SK-N-SH (cell line): Measurements from ENCODE around the gene FMO1. TPM values are rescaled to one million over a fixed set of nuclear protein-coding genes. Genes with fewer than 3 reads are reported as not detected.

Experiments
- CTCF ChIA-PET: fragments of 300-600, 350-600 bp; formaldehyde crosslinking; extraction: SDS; loops from one replicate; lab custom pipeline; 2021; lab: Yijun Ruan, JAX
- POLR2A ChIA-PET: fragments of 350-600 bp; sonication (Branson Sonifier 250); formaldehyde crosslinking; extraction: SDS; loops from one replicate; lab custom pipeline; 2020; ENCODE audit warnings: antibody characterized with exemption, inconsistent platforms; lab: Yijun Ruan, JAX
- DNase-seq: peaks from one replicate; pipeline ENCODE4 v3.0.0; 2012
- H2AFZ ChIP-seq: fragments of 200-600 bp; sonication (generic); 2 replicates; pipeline ENCODE4 v1.8.1; 2016; ENCODE audit warnings: antibody characterized with exemption, mild to moderate bottlenecking, low read depth
- H3F3A ChIP-seq: fragments of 200-600 bp; sonication (generic); replicated peaks from 2 replicates; pipeline ENCODE3; 2016; ENCODE audit warnings: antibody characterized with exemption, mild to moderate bottlenecking; ENCODE audit not compliant: insufficient read depth
- H3K27ac ChIP-seq, 2 experiments: fragments of 200-500 bp in 1 of 2; fragments of 200-600 bp in 1 of 2; sonication (Bioruptor generic) in 1 of 2; sonication (generic), shearing (Covaris generic) in 1 of 2; 2 replicates each; pipeline versions ENCODE4 v1.5.1 to v1.6.1; 2014 to 2016; ENCODE audit warnings: low read depth in 2 of 2, inconsistent platforms in 1 of 2, low read length in 1 of 2, mild to moderate bottlenecking in 1 of 2, mixed read lengths in 1 of 2
- H3K27me3 ChIP-seq: fragments of 200-600 bp; sonication (generic), shearing (Covaris generic); 2 replicates; pipeline ENCODE4 v1.6.1; 2016; ENCODE audit warnings: mixed run types; ENCODE audit not compliant: insufficient read depth
- H3K36me3 ChIP-seq, 2 experiments: fragments of 200-500 bp in 1 of 2; fragments of 200-600 bp in 1 of 2; sonication (Bioruptor generic) in 1 of 2; sonication (generic) in 1 of 2; replicated peaks in 1 of 2; 2 replicates each; pipeline versions ENCODE3 to v1.5.1; 2014 to 2016; ENCODE audit warnings: low read length in 1 of 2, mild to moderate bottlenecking in 1 of 2; ENCODE audit not compliant: insufficient read depth in 2 of 2, control insufficient read depth in 1 of 2
- H3K4me1 ChIP-seq, 2 experiments: fragments of 200-500 bp in 1 of 2; fragments of 200-600 bp in 1 of 2; sonication (Bioruptor generic) in 1 of 2; sonication (generic), shearing (Covaris generic) in 1 of 2; 2 replicates each; pipeline versions ENCODE4 v1.5.1 to v1.6.1; 2014 to 2016; ENCODE audit warnings: low read depth in 1 of 2, low read length in 1 of 2, mixed run types in 1 of 2; ENCODE audit not compliant: insufficient read depth in 2 of 2, control insufficient read depth in 1 of 2
- H3K4me2 ChIP-seq: fragments of 200-600 bp; sonication (generic), shearing (Covaris generic); 2 replicates; pipeline ENCODE4 v1.6.1; 2017; ENCODE audit warnings: mixed run types
- H3K4me3 ChIP-seq, 2 experiments: fragments of 200-500 bp in 1 of 2; fragments of 200-600 bp in 1 of 2; sonication (Bioruptor generic) in 1 of 2; sonication (generic), shearing (Covaris generic) in 1 of 2; 2 replicates each; pipeline versions ENCODE4 v1.5.1 to v1.8.1; 2014 to 2016; ENCODE audit warnings: low read depth in 2 of 2, inconsistent platforms in 1 of 2, low read length in 1 of 2, mild to moderate bottlenecking in 1 of 2, mixed read lengths in 1 of 2, moderate library complexity in 1 of 2
- H3K79me2 ChIP-seq: fragments of 200-600 bp; sonication (generic); 2 replicates; pipeline ENCODE4 v1.8.1; 2017; ENCODE audit warnings: mild to moderate bottlenecking; ENCODE audit not compliant: insufficient read depth
- H3K9ac ChIP-seq: fragments of 200-600 bp; sonication (generic); 2 replicates; pipeline ENCODE4 v1.6.1; 2017; ENCODE audit warnings: mixed run types
- H3K9me2 ChIP-seq: fragments of 200-600 bp; sonication (generic); 2 replicates; pipeline ENCODE4 v1.6.1; 2017; ENCODE audit warnings: mixed run types
- H3K9me3 ChIP-seq: fragments of 200-600 bp; sonication (generic); 2 replicates; pipeline ENCODE4 v1.6.1; 2017; ENCODE audit warnings: mixed run types, mild to moderate bottlenecking, moderate library complexity
- H4K20me1 ChIP-seq: fragments of 200-600 bp; sonication (generic); 2 replicates; pipeline ENCODE4 v1.6.1; 2017; ENCODE audit warnings: mild to moderate bottlenecking, mixed run types; ENCODE audit not compliant: insufficient read depth
- ELF1 ChIP-seq: IDR thresholded peaks from 2 replicates; pipeline ENCODE4 v1.4.0; 2012
- EZH2phosphoT487 ChIP-seq: fragments of 200-600 bp; sonication (generic); IDR thresholded peaks from 2 replicates; pipeline ENCODE4 v1.6.1; 2017; ENCODE audit warnings: low read depth, mixed run types, mild to moderate bottlenecking, antibody characterized with exemption, moderate library complexity, borderline replicate concordance
- MEF2A ChIP-seq: IDR thresholded peaks from 2 replicates; pipeline ENCODE4 v1.4.0; 2012; ENCODE audit warnings: low read depth, borderline replicate concordance
- MXI1 ChIP-seq: IDR thresholded peaks from 2 replicates; pipeline ENCODE4 v1.6.1; 2012; ENCODE audit warnings: mild to moderate bottlenecking, low read depth, low read length, improper control_type of control experiment
- NFIC ChIP-seq: IDR thresholded peaks from 2 replicates; pipeline ENCODE4 v1.4.0; 2012; ENCODE audit warnings: borderline replicate concordance
- NRF1 ChIP-seq: IDR thresholded peaks from 2 replicates; pipeline ENCODE4 v1.6.1; 2012; ENCODE audit warnings: low read depth, mild to moderate bottlenecking, low read length
- POLR2AphosphoS5 ChIP-seq: IDR thresholded peaks from 2 replicates; pipeline ENCODE4 v1.6.1; 2012; ENCODE audit warnings: low read depth, low read length
- RCOR1 ChIP-seq: fragments of 150-350 bp; IDR thresholded peaks from 2 replicates; pipeline ENCODE4 v1.6.1; 2017; ENCODE audit warnings: antibody characterized with exemption, low read length
- SIN3A ChIP-seq: IDR thresholded peaks from 2 replicates; pipeline ENCODE4 v1.6.1; 2012; ENCODE audit warnings: low read depth, mild to moderate bottlenecking, low read length, moderate library complexity, borderline replicate concordance
- TEAD4 ChIP-seq: IDR thresholded peaks from 2 replicates; pipeline ENCODE4 v1.4.0; 2012; ENCODE audit warnings: mild to moderate bottlenecking, borderline replicate concordance; ENCODE audit not compliant: insufficient read depth
- WGBS: methylation state at CpG from one replicate; pipeline ENCODE4 v1.1.6; 2017; ENCODE audit warnings: low lambda C conversion rate; 5-methylcytosine and 5-hydroxymethylcytosine counted together
- polyA plus RNA-seq, 3 experiments: library from polyadenylated mRNA; depleted of rRNA; stranded (reverse); fragments of >200 nt; gene quantifications; 2 replicates each; pipeline ENCODE4 v1.2.3, GENCODE V29; 2012
- TF ChIP-seq, protein P1 (sequence below): IDR thresholded peaks from 2 replicates; pipeline ENCODE4; 2012
- TF ChIP-seq, protein P2 (sequence below): IDR thresholded peaks from 2 replicates; pipeline ENCODE4 v1.4.0; 2012; ENCODE audit warnings: low read depth
- TF ChIP-seq, protein P3 (sequence below): fragments of 150-350 bp; IDR thresholded peaks from 2 replicates; pipeline ENCODE4 v1.6.1; 2016; ENCODE audit warnings: mild to moderate bottlenecking, low read depth, low read length
- TF ChIP-seq, protein P4 (sequence below): fragments of 200-600 bp; sonication (generic); IDR thresholded peaks from 2 replicates; pipeline ENCODE4 v1.6.1; 2017; ENCODE audit warnings: antibody characterized with exemption, mild to moderate bottlenecking, moderate library complexity

FMO1 gene
- polyA plus RNA-seq, 1 of the 3 experiments (the other 2 are of a cell fraction) = not detected

DNA sequence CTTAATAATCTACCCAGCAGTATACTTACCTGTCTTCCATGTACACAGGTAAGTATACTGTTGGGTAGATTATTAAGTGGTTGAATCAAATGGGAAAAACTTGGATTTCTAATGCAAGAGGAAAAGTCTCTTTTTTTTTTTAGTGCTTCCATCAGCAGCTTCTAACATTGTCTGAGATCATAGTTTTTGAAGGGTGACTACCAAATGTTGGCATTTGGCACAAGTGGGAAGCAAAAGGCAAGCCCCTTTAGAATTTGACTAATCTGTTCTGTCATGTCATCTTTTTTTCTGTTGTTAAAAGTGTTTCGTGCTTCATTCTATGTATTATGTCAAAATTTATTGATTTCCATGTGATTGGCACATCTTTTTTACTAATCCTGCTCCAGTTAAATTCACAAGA, 547 bp downstream of the FMO1 start (continued):
- TF ChIP-seq, protein P1, sequence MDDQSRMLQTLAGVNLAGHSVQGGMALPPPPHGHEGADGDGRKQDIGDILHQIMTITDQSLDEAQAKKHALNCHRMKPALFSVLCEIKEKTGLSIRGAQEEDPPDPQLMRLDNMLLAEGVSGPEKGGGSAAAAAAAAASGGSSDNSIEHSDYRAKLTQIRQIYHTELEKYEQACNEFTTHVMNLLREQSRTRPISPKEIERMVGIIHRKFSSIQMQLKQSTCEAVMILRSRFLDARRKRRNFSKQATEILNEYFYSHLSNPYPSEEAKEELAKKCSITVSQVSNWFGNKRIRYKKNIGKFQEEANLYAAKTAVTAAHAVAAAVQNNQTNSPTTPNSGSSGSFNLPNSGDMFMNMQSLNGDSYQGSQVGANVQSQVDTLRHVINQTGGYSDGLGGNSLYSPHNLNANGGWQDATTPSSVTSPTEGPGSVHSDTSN = no peak
- no peak for TF ChIP-seq POLR2AphosphoS5
- no peak for TF ChIP-seq MEF2A
- TF ChIP-seq, all 33 proteins: peak for 0

DNA sequence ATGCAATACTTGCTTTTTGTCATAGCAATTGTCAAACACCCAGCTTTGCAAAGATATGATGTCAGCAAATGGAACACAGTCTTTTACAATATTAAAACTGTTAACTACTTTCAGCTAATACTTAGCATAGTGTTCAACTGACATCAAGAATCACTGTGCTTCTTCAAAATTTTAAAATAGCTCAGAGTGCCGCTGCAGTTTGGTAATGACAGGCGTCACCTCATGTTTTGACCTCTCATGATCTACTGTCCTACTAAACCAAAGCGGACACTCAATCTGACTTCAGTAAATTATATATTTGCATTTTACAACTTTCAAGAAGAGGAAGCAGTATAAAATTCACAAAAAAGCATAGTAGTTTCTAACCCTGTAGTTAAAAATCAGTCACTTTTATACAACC, 2.0 kb downstream of the FMO1 start:
- Histone ChIP-seq H3F3A (peaks cover 6% of the 10 kb centered on the region), H3K27me3 (peaks cover 58% of the 10 kb centered on the region; the same call in 1 of the 2 replicates), H3K4me2 (no peak overlapping the region), H2AFZ (no peak overlapping the region), H3K9ac (no peak overlapping the region), H3K36me3 (no peaks in the 10 kb centered on the region), H3K9me2 (no peaks in the 10 kb centered on the region), H3K9me3 (no peaks in the 10 kb centered on the region), H3K27ac (no peak overlapping the region), H3K79me2 (no peaks in the 10 kb centered on the region), H3K4me3 (no peak overlapping the region), H3K4me1 (peaks cover 0 to 5% of the 10 kb centered on the region in 2 experiments; a peak in 1 of 4 replicates), H4K20me1 (no peaks in the 10 kb centered on the region)
- no peak for TF ChIP-seq ELF1
- TF ChIP-seq, protein P2, sequence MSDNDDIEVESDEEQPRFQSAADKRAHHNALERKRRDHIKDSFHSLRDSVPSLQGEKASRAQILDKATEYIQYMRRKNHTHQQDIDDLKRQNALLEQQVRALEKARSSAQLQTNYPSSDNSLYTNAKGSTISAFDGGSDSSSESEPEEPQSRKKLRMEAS = no peak
- TF ChIP-seq SIN3A = no peak
- TF ChIP-seq, protein P1 = no peak
- no peak for TF ChIP-seq TEAD4
- no peak for TF ChIP-seq MXI1
- TF ChIP-seq NRF1 = no peak
- TF ChIP-seq, protein P3, sequence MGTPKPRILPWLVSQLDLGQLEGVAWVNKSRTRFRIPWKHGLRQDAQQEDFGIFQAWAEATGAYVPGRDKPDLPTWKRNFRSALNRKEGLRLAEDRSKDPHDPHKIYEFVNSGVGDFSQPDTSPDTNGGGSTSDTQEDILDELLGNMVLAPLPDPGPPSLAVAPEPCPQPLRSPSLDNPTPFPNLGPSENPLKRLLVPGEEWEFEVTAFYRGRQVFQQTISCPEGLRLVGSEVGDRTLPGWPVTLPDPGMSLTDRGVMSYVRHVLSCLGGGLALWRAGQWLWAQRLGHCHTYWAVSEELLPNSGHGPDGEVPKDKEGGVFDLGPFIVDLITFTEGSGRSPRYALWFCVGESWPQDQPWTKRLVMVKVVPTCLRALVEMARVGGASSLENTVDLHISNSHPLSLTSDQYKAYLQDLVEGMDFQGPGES = no peak
- TF ChIP-seq, protein P4, sequence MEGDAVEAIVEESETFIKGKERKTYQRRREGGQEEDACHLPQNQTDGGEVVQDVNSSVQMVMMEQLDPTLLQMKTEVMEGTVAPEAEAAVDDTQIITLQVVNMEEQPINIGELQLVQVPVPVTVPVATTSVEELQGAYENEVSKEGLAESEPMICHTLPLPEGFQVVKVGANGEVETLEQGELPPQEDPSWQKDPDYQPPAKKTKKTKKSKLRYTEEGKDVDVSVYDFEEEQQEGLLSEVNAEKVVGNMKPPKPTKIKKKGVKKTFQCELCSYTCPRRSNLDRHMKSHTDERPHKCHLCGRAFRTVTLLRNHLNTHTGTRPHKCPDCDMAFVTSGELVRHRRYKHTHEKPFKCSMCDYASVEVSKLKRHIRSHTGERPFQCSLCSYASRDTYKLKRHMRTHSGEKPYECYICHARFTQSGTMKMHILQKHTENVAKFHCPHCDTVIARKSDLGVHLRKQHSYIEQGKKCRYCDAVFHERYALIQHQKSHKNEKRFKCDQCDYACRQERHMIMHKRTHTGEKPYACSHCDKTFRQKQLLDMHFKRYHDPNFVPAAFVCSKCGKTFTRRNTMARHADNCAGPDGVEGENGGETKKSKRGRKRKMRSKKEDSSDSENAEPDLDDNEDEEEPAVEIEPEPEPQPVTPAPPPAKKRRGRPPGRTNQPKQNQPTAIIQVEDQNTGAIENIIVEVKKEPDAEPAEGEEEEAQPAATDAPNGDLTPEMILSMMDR = no peak
- TF ChIP-seq RCOR1 = no peak
- TF ChIP-seq NFIC = no peak
- no peak for TF ChIP-seq EZH2phosphoT487
- ChIA-PET CTCF (interaction anchor here (1.0 to 1.2 kb wide), 3 partner anchors 16 to 44 kb away, joined by 3 to 4 read pairs (median 3); no protein-coding TSS in a partner anchor), POLR2A (no interaction called here)
- 48% methylated on average over 3 of the region's 3 CpGs for WGBS
- DNase-seq = no peak
